CD4-positive, alpha-beta T cell treated with Interleukin-15 for 1 hour (primary cell): ENCODE results near the gene IL9.
"Not testable (repeated sequence)": the region's sequence is repeated elsewhere in the genome, so short reads cannot be mapped to it uniquely, and the experiment has no call there.

Experiments used
- DNase-seq: peaks from one replicate; pipeline ENCODE4 v3.0.0-alpha.2; 2020

The IL9 gene

DNA sequence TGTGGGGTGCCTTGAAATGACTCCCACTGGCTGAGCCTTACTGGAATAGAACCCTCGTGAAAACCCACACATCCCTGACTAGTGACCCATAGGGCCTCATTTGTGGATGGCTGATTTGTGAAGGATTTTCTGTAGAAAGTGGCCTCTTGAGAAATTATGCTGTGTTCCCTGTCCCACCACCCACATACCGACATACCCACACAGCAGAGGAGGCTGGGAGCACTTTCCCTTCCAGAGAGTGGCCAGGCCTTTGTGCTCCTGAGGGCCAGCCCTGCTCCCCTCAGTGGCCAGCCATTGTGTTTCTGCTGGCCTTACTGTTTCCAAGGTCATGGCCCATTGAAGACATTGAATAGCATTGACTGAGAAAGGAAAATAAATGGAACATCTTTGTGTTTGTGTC, 29.6 kb downstream of the IL9 start:
- DNase-seq: no peak

DNA sequence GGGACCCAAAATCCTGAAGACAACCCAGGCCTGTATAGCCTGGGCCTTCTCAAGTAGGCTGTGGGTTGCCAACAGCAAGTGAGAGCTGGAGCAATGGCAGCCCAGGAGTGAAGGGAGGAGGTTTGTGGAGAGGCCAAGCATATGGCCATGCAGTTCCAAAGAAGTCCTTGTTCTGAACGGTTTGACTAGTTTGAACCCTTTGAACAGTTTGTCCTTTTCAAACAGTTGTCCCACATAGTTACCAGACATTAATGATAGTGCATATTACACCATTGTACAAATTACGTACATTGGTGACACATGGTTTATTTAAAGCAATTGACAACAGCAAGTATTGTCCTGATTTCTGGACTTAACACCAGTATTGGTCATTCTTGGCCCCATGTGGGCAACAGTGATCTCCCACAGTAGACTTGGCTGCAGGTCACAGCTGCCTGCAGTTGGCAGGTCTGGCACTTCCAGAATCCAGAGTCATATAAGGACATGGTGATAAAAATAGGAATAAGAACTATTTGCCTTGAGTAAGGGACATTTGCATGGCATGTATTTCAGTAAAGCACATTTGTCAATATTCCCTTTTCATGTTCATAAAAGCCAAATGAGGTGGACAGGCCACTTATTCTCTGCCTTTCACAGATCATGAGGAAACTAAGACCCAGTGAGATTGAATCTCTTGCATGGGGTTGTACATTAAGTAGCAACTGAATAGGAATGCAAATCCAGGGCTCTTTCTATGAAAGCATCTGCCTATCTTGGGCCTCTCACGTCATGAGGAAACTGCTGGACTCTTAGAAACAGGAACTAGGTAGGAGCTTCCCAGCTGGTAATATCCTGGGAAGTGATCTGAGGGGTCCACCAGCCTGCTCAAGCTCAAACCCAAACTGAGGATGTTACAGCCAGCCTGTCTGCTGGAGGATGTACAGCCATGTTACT, 30.9 kb downstream of the IL9 start:
- DNase-seq: no peak

DNA sequence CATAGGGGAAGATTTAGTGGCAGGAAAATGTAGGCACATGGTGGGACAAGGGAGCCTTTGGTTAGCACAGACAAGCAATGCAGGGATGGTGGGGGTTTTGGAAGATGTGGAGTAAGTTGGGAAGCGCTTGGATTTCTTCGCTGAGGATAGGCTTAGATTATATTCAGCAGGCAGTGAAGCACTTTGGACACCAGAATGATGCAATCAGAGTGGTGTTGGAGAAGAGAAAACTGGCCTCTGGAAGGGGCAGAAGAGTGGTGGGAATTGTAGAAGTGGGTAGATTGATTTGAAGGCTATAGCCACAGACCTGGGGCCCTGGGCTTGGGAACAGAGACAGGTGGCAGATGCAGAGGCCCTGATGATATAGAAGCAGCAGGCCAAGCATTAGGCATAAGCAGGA, 32.9 kb downstream of the IL9 start:
- no peak for DNase-seq

DNA sequence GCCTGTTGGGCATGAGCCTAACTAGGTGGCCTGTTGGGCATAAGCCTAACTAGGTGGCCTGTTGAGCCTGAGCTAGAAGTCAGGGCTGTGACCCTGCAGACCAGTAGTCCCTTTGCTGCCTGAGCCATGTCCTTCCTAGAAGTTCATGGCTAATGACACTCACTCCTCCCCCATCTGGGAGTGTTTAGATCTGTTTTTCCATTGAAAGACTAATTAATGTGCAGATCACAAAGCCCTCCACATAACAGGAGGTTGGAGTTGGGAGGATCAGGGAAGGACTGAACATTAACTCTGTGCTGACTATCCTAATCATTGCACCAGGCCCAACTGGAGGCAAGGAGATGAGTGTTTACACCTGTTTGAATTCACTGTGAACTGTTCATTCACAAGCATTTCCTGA, 33.6 kb downstream of the IL9 start:
- DNase-seq: no peak

DNA sequence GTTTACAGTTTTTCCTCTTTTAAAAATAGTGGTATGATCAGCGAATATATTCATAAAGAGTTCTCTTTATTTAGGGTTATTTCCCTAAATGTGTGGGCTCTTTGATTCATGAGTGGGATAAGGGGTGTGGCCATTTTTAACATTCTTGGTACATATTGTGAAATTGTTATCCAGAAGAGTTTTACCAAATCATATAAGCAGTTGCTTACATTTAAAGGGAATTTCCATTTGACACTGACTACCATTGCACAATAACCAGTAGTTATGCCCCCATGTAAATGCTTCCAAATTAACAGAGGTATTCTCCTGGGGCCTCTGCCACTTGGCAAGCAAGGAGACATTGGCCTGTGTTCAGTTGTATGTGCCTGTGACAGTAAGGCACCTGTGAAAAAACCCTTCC, 34.0 kb downstream of the IL9 start:
- no peak for DNase-seq

DNA sequence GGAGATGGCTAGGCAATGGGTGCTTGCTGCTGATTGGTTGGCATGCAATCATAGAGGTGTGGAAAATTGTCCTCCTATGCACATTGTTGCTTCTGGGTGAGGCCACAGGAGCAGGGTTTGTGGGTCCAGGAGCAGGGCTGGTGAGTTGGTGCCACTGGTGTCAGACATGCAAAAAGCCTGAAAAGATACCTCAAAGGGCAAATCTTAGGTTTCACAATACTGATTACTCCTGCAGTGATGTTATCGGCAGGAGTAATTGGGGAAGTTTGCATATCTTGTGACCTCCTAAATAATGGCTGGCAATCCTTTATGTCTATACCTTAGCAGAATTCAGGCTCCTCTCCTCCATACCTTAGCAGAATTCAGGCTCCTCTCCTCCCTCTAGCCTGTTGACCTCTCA, 36.0 kb downstream of the IL9 start:
- DNase-seq: no peak

DNA sequence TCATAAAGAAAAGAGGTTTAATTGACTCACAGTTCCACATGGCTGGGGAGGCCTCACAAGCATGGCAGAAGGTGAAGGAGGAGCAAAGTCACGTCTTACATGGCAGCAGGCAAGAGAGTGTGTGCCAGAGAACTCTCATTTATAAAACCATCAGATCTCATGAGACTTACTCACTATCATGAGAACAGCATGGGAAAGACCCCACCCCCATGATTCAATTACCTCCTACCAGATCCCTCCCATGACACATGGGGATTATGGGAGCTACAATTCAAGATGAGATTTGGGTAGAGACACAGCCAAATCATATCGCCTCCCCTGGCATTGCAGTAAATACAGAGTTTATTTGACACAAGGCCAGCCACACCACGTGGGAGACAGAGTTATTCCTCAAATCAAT, 36.5 kb downstream of the IL9 start:
- not testable (repeated sequence) for DNase-seq

DNA sequence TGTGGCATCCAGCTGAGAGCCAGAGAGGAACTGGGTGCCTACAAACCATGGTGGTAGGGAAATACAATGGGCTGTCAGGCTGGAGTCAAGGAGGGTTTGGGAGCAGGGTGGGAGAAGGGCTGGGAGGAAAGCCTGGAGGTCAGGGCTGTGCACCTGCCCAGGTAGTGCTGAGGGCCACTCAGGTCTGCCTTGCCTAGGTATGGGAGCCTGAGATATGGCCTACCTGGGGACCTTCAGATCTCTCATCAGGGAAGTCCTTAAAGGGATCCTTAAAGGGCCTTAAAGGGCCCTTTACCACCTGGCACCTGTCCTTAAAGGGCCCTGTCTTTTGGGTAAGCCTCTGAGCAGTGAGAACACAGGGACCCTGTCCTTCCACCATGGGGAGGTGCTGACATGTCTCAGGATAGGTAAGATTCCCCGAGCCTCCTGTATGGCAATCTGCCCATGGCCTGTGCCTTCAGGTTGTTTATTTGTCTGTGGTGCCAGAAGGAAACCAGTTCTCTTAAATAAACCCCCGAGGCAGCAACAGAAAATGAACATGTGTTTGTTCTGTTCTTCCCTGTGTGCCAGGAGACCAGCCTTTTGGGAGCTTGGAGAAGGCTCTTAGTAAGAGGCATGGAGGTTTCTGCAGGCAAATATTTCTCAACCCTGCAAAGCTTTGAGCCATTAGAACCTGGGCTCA, 37.9 kb downstream of the IL9 start:
- no peak for DNase-seq

DNA sequence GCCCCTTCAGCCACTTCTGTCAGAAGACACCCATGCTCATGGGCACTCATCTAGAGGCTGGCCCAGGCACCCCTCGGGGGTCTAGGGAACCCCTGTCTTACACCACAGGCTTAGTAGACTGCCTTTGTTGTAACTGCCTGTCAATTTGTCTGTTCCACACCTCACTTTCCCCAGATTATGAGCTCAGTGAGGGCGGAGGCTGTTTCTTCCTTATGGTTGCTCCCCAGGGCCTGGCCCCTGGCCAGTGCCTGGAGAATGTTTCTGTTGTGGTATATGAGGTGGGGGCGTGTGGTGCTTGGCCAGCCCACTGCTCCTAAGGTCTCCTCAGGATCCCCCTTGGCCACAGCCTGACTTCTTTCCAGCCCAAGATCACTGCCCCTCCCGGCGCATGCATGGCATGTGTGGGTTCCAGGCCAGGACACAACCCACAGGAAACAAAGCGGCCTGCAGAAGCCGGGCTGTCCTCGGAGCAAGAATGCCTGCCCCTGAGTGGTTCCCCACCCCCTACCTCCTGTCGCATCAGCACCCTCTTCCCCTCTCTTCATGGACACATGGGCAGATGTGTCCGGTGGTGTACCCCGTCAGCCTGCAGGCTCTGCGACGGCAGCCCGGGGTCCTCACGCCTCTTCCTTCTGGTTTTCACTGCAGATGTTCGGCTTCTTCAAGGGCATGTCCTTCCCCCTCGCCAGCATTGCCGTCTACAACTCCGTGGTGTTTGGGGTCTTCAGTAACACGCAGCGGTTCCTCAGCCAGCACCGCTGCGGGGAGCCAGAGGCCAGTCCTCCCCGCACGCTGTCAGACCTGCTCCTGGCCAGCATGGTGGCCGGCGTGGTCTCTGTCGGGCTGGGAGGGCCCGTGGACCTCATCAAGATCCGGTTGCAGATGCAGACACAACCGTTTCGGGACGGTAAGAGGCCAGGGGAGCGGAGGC, 43.5 kb downstream of the IL9 start:
- DNase-seq: no peak

DNA sequence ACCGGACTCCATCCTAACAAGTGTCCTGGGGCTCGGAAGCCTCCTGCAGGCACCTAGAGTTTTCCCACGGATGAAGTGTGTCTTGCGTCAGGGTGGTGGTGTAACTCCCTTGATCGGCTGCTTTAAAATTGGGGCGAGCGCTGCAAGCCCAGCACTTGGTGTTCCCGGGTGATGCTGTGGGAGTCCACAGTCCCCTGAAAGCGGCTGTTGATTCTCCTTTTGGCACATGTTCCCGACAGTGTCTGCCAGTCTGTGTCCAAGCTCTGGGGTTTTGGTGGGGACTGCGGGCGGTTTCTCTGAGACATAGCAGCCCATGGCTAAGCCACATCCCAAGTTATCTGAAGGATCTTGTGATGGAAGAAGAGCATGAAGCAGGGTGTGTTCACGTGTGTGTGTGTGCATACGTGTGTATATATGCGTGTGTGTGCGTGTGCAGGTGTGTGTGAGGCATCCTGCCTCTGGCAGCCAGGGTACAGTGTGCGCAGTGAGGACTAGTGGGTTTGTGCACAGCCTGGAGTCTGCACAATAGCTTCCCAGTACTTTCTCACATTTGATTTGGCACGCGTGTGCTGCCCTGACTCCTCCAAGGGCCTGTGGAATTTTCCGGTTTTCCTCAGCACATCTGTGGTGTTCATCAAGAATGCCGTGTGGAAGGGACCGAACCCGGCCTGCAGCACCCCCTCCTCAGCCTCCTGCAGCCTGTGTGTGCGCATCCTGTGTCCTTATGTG, 44.3 kb downstream of the IL9 start:
- DNase-seq: no peak

DNA sequence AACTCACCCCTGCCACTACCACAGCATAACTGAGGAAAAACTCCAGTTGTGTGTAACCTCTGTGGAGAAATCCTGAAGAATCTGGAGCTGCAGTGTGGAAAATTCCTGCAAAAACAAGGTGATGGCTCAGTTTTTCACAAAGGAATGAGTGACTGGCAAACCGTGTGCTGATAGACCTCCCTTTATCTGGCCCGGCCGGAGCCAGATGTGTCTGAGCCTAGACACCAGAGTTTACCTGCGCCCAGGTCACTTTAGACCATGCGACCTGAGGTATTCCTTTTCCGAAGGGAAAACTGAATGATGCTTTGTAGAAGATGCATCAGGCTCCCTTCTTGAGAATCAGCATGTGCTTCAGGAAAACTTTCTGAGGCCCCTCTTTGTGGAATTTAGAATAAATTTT, 45.0 kb downstream of the IL9 start:
- DNase-seq: no peak

DNA sequence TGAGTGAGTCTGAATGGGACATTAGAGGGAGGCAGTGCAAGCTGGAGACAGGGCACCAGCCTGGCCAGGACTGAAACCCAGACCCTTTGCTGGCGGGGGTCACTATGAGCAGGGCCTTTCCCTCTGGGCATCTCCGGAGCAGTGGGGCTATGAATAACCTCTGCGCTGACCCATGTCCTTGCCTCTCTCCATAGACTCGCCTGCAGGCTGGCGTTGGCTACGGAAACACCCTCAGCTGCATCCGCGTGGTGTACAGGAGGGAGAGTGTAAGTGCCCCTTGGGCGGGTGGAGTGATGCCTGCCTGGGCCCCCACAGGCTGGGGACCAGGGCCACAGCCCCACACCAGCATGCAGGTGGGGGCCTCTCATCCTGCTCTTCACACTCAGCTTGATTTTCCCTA, 45.4 kb downstream of the IL9 start:
- no peak for DNase-seq

DNA sequence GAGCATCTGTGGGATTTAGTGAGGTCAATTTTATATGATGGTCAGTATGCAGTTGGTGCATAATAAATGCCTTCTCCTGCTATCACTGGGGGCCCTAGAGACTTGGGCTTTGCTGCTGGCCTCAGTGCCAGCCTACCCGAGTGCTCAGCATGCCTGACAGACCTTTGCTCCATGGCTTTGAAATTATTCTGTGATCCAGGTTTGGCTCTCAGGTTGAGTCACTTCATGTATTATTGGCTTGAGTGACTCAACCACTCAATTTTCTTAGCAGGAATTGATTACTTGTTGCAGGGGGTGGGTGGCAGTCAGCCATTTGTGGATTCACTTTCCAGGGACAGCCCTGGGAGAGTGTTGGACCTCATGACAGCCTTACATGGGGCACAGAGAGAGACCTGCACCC, 47.7 kb downstream of the IL9 start:
- DNase-seq: no peak

DNA sequence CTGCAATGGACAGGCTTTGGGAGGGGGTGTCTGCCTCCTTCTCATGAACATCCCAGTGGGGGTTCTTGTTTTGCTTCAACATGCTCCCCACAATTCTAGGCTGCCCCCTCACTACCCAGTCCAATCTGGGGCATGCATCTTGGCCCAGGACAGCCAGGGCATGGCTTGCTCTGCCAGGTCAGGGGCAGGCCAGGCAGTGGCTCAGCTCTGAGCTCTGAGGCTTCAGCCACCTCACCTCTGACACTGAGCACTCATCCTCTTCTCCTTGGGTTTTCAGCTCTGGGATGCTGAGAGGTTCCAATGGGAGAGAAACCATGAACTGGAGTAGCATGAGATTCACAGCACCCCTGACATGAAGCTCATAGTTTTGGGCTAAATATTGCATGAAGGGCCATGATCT, 49.3 kb downstream of the IL9 start:
- no peak for DNase-seq

DNA sequence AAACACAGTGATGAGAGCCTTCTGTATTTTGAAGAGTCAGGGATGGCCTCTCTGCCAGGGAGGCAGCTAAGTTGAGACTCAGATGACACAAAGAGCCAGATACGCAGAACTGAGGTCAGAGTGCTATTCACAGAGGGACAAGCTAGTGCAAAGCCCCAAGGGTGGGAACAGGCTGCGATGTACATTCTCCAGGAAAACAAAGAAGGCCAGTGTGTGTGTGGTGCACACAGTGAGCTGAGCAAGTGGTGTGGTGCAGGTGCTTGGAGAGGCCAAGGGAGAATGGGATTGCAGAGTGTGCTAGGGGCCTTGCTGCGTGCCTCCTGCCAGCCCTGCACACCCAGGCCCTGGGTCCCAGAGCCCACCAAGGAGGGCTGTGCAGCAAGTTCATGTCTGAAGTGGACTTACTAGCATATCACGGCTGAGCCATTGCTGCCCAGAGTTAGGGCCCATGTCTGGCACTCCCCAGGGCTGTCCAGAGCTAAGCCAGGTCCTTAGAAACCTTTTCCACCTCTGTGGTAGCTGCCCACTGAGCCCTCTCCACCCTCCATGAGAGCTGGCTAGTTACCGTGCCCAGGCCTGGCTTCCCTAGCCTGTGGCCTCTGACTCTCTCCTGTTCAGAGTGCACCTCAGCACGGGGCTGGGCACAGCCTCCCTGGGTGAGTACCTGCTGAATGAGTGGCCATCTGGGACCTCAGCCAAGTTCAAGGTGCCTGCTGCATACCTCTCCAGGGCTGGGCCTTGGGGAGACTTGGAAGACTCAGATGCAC, 51.9 kb downstream of the IL9 start:
- DNase-seq: no peak

DNA sequence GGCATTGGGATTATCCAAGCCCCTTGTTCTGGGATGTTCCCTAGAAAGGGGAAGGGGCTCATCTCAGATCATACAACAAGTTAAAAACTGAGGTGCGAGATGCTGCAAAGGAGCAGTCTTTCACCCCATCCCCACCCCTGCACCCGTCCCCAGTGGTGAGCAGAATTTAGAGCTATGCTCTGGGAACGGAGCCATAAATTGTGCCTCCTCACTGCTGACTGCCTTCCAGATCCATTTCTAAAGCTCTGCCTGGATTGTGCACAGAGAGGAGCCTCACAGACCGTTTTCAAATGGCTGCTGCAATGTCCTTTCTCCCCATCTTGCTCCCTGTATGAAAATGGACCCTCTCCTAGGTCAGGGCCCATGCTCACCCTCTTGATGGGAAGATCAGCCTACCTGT, 52.9 kb downstream of the IL9 start:
- DNase-seq: no peak
